ENCODE data around the gene TSPEAR.

Gene TSPEAR

DNA sequence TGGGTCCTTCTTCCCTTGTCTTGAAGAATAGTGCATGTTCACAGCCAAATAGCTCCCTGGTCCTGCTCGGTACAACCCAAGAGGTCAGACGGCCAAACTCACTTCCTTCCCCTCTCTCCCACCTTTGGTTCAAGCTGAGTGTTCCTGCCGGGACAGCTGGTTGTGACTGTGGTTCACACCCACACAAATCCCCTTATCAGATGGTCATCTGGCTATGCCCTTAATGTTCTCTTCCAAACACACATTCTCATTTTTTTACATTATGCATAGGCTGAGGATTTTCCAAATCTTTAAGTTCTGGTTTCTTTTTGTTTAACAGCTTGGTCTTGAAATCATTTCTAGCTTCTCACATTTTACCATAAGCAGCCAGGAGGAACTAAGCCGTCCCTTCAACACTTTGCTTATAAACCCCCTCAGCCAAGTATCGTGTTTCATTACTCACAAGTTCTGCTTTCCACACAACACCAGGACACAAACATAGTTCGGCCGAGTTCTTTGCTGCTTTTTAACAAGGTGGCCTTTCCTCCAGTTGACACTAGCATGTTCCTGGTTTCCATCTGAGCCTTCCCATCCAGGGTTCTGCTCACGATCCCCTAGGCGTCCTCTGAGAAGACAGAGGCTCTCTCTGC is 19.7 kb upstream of the TSPEAR start:
- no CpG with 5 or more reads among the region's 9 CpGs for WGBS (ENCODE audit: insufficient coverage, insufficient read length)
- Histone ChIP-seq H3K9me3 (ENCODE audit: control insufficient read depth, insufficient read depth, low read length) (no peaks in the 10 kb centered on the region), H3K4me1 (ENCODE audit: control insufficient read depth, insufficient read depth, low read length) (no peaks in the 10 kb centered on the region), H3K4me3 (ENCODE audit: low read length) (no peak overlapping the region), H3K27ac (ENCODE audit: low read length) (no peak overlapping the region), H3K27me3 (ENCODE audit: control insufficient read depth, insufficient read depth, low read length) (no peaks in the 10 kb centered on the region), H3K36me3 (ENCODE audit: control insufficient read depth, insufficient read depth, low read length) (no peaks in the 10 kb centered on the region)
- no peak for DNase-seq (ENCODE audit: low read depth, low spot score)

DNA sequence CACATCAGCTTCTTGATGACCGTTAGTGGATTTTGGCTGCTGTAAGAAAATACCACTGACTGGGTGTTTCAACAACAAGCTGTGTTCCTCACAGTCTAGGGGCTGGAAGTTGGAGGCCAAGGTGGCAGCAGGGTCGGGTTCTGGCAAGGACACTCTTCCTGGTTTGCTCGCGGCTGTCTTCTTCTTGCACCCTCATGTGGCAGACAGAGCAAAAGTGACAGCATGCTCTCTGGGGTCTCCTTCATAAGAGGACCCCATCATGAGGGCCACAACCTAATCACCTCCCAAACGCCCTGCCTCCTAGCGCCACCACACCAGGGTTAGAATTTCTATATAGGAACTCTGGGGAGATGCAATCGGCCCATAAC is 18.6 kb upstream of the TSPEAR start:
- H3K27ac ChIP-seq (ENCODE audit: low read length) = no peak overlapping the region
- no peaks in the 10 kb centered on the region for H3K9me3 ChIP-seq (ENCODE audit: control insufficient read depth, insufficient read depth, low read length)
- no peak overlapping the region for H3K4me3 ChIP-seq (ENCODE audit: low read length)
- no peaks in the 10 kb centered on the region for H3K4me1 ChIP-seq (ENCODE audit: control insufficient read depth, insufficient read depth, low read length)
- no peaks in the 10 kb centered on the region for H3K27me3 ChIP-seq (ENCODE audit: control insufficient read depth, insufficient read depth, low read length)
- no CpG with 5 or more reads among the region's 7 CpGs for WGBS (ENCODE audit: insufficient coverage, insufficient read length)
- no peak for DNase-seq (ENCODE audit: low read depth, low spot score)
- H3K36me3 ChIP-seq (ENCODE audit: control insufficient read depth, insufficient read depth, low read length) = no peaks in the 10 kb centered on the region

DNA sequence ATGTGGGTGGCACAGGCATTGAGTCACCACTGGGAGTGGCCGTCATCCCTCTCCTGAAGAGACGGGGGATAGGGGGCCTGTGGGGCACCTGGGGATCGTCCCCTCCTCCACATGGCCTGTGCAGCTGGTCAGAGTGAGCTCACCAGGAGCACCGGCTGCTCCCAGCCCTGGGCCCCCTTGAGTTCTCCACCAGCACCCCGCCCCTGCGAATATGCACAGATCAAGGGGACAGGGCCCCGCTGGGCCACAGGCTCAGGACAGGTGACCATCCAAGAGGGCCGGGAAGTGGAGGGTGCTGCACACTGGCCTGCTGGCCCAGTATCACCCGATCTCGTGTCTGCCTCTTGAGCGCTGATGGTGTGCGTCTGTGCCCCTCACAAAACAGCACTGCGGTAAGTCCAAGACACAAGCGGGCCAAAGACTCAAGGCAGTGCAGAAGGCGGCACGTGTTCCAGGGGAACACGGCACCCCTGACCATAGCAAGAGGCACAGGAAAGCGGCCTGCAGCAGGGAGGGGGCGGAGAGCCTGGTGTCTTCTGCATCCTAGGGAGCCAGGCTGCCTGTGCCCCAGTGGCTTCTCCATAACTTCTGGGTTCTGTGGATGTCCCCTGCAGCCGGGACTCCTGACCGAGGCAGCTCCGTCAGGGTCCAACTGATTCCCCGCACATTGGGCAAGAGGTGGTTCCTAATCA is 18.1 kb upstream of the TSPEAR start:
- DNase-seq (ENCODE audit: low read depth, low spot score) = no peak
- no peaks in the 10 kb centered on the region for H3K4me1 ChIP-seq (ENCODE audit: control insufficient read depth, insufficient read depth, low read length)
- H3K9me3 ChIP-seq (ENCODE audit: control insufficient read depth, insufficient read depth, low read length) = no peaks in the 10 kb centered on the region
- WGBS (ENCODE audit: insufficient coverage, insufficient read length) = no CpG with 5 or more reads among the region's 23 CpGs
- no peaks in the 10 kb centered on the region for H3K27me3 ChIP-seq (ENCODE audit: control insufficient read depth, insufficient read depth, low read length)
- no peak overlapping the region for H3K4me3 ChIP-seq (ENCODE audit: low read length)
- no peak overlapping the region for H3K27ac ChIP-seq (ENCODE audit: low read length)
- no peaks in the 10 kb centered on the region for H3K36me3 ChIP-seq (ENCODE audit: control insufficient read depth, insufficient read depth, low read length)

DNA sequence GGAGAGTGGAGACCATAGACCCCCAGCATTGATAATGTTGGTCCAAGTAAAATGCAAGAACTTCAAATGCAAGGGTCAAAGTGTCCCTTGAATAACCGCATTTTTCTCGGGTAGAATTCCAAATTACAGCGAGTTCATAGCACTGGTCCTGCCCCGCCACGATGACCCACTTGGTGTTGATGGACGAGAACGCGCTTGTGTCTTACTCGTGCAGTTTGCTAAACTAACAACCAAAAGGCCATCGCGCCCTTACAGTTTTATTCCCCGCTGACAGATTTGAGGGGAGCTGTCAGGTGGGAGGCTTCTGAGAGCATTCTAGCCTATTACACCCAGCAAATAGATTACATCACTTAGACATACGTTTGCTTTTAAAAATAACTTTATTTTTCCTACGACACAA is 17.3 kb upstream of the TSPEAR start:
- H3K36me3 ChIP-seq (ENCODE audit: control insufficient read depth, insufficient read depth, low read length) = no peaks in the 10 kb centered on the region
- no peak overlapping the region for H3K27ac ChIP-seq (ENCODE audit: low read length)
- H3K27me3 ChIP-seq (ENCODE audit: control insufficient read depth, insufficient read depth, low read length) = no peaks in the 10 kb centered on the region
- no peak overlapping the region for H3K4me3 ChIP-seq (ENCODE audit: low read length)
- H3K4me1 ChIP-seq (ENCODE audit: control insufficient read depth, insufficient read depth, low read length) = 0 out of 2 replicates have a peak, but pooled peaks cover 1% of the 10 kb centered on the region
- no CpG with 5 or more reads among the region's 14 CpGs for WGBS (ENCODE audit: insufficient coverage, insufficient read length)
- DNase-seq (ENCODE audit: low read depth, low spot score) = no peak
- H3K9me3 ChIP-seq (ENCODE audit: control insufficient read depth, insufficient read depth, low read length) = no peaks in the 10 kb centered on the region

DNA sequence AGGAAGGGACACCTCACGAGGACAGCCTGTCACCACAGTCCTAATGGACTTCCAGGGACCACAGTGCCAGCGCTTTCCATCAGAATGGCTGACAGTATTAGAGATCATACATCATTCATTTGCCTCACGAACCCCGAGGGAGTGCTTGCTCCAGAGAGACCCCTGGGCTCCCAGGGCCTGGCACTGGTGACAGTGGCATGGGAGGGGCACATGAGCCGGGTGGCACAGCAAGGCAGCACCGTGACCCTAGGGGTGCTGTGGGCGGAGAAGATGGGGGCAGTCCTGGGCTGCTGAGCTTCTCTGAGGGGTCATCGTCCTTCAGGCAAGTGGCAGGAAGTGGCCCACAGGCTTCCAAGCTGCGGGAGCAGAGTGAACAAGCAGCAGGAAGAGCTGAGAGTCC is 16.4 kb upstream of the TSPEAR start:
- no CpG with 5 or more reads among the region's 9 CpGs for WGBS (ENCODE audit: insufficient coverage, insufficient read length)
- DNase-seq (ENCODE audit: low read depth, low spot score) = no peak
- H3K27ac ChIP-seq (ENCODE audit: low read length) = no peak overlapping the region

DNA sequence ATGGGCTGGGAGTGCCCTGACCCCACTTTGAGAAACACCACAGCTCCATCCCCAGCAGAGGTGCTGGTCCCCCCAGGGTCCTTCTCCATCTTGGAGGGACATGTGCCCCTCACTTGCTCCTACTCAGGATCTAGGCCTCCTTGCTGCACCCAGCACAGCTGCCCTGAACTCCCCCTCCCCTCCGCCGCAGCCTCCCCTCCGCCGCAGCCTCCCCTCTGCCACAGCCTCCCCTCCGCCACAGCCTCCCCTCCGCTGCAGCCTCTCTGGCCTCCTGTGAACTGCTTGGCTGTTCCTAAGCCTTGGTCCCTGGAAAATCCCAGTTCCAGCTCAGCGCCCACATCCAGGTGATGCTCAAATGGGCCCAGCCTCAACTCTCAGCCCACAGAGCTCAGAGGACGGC is 15.9 kb upstream of the TSPEAR start:
- peaks cover 3% of the 10 kb centered on the region; the same call in 1 of the 2 replicates for H3K4me1 ChIP-seq (ENCODE audit: control insufficient read depth, insufficient read depth, low read length)
- H3K9me3 ChIP-seq (ENCODE audit: control insufficient read depth, insufficient read depth, low read length) = no peaks in the 10 kb centered on the region
- no peak overlapping the region for H3K27ac ChIP-seq (ENCODE audit: low read length)
- no peak for DNase-seq (ENCODE audit: low read depth, low spot score)
- 0 out of 2 replicates have a peak, but pooled peaks cover 1% of the 10 kb centered on the region for H3K27me3 ChIP-seq (ENCODE audit: control insufficient read depth, insufficient read depth, low read length)
- no peak overlapping the region for H3K4me3 ChIP-seq (ENCODE audit: low read length)
- no CpG with 5 or more reads among the region's 8 CpGs for WGBS (ENCODE audit: insufficient coverage, insufficient read length)
- H3K36me3 ChIP-seq (ENCODE audit: control insufficient read depth, insufficient read depth, low read length) = no peaks in the 10 kb centered on the region

More for the DNA sequence above, 16.4 kb upstream of the TSPEAR start:
- H3K9me3 ChIP-seq (ENCODE audit: control insufficient read depth, insufficient read depth, low read length) = no peaks in the 10 kb centered on the region
- no peak overlapping the region for H3K4me3 ChIP-seq (ENCODE audit: low read length)
- no peaks in the 10 kb centered on the region for H3K27me3 ChIP-seq (ENCODE audit: control insufficient read depth, insufficient read depth, low read length)
- H3K4me1 ChIP-seq (ENCODE audit: control insufficient read depth, insufficient read depth, low read length) = peaks cover 1% of the 10 kb centered on the region; the same call in 1 of the 2 replicates
- H3K36me3 ChIP-seq (ENCODE audit: control insufficient read depth, insufficient read depth, low read length) = no peaks in the 10 kb centered on the region

DNA sequence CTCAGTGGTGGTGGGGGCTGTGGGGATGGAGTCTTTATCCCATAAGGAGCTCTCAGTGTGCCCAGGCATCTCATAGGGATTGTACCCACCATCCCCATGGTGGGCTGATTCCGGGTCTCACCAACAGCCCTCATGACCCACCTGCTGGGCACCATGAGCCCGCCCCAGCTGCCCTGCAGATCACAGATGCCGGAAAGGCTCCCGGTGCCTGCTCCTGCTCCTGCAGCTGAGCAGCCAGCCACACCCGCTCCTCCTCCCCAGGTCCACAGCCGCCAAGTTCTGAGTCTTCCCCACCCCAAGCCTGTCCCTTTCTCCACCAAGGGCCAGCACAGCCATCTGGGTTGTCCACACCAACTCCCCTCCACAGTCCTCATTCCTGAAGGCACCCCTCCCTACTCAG is 15.5 kb upstream of the TSPEAR start:
- Histone ChIP-seq H3K27me3 (ENCODE audit: control insufficient read depth, insufficient read depth, low read length) (0 out of 2 replicates have a peak, but pooled peaks cover 1% of the 10 kb centered on the region), H3K36me3 (ENCODE audit: control insufficient read depth, insufficient read depth, low read length) (no peaks in the 10 kb centered on the region), H3K4me1 (ENCODE audit: control insufficient read depth, insufficient read depth, low read length) (peaks cover 3% of the 10 kb centered on the region; the same call in 1 of the 2 replicates), H3K27ac (ENCODE audit: low read length) (no peak overlapping the region), H3K9me3 (ENCODE audit: control insufficient read depth, insufficient read depth, low read length) (no peaks in the 10 kb centered on the region), H3K4me3 (ENCODE audit: low read length) (no peak overlapping the region)
- no peak for DNase-seq (ENCODE audit: low read depth, low spot score)
- no CpG with 5 or more reads among the region's 6 CpGs for whole genome bisulfite sequencing (ENCODE audit: insufficient coverage, insufficient read length)

DNA sequence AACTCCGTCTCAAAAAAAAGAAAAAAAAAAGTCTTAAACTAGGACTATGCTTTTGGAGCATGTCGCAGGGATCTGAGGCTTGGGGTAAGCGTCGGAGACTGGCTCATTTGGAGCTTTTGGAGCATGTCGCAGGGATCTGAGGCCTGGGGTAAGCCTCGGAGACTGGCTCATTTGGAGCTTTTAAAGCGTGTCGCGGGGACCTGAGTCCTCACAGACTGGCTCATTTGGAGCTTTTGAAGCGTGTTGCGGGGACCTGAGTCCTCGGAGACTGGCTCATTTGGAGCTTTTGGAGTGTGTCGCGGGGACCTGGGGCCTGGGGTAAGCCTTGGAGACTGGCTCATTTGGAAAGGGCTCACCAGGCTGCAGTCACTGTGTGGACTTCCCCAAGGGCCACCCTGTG is 13.6 kb upstream of the TSPEAR start:
- H3K36me3 ChIP-seq (ENCODE audit: control insufficient read depth, insufficient read depth, low read length) = no peaks in the 10 kb centered on the region
- H3K27me3 ChIP-seq (ENCODE audit: control insufficient read depth, insufficient read depth, low read length) = 0 out of 2 replicates have a peak, but pooled peaks cover 1% of the 10 kb centered on the region
- peaks cover 3% of the 10 kb centered on the region; the same call in 1 of the 2 replicates for H3K4me1 ChIP-seq (ENCODE audit: control insufficient read depth, insufficient read depth, low read length)
- no peak overlapping the region for H3K27ac ChIP-seq (ENCODE audit: low read length)
- H3K4me3 ChIP-seq (ENCODE audit: low read length) = no peak overlapping the region
- no peaks in the 10 kb centered on the region for H3K9me3 ChIP-seq (ENCODE audit: control insufficient read depth, insufficient read depth, low read length)
- no CpG with 5 or more reads among the region's 14 CpGs for WGBS (ENCODE audit: insufficient coverage, insufficient read length)
- no peak for DNase-seq (ENCODE audit: low read depth, low spot score)

DNA sequence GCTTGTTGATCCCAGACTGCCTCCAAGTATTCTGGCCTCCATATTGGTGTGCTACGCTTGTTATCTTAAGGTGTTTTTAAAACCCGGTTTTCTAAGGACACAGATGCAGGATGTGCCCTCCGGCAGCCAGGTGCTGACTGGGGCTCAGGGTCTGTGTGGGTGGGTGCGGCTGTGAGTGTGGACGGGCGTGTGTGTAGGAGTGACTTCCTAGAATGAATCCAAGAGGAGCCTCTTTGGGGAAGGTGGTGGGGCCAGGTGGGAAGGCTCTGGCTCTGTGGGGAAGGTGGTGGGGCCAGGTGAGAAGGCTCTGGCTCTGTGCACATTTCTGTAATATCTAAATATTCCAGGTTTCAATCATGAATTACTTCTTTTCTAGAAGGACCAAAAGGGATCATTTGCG is 12.8 kb upstream of the TSPEAR start:
- H3K4me1 ChIP-seq (ENCODE audit: control insufficient read depth, insufficient read depth, low read length) = peaks cover 3% of the 10 kb centered on the region; the same call in 1 of the 2 replicates
- H3K36me3 ChIP-seq (ENCODE audit: control insufficient read depth, insufficient read depth, low read length) = no peaks in the 10 kb centered on the region
- H3K27me3 ChIP-seq (ENCODE audit: control insufficient read depth, insufficient read depth, low read length) = 0 out of 2 replicates have a peak, but pooled peaks cover 1% of the 10 kb centered on the region
- H3K27ac ChIP-seq (ENCODE audit: low read length) = no peak overlapping the region
- no peaks in the 10 kb centered on the region for H3K9me3 ChIP-seq (ENCODE audit: control insufficient read depth, insufficient read depth, low read length)
- no peak for DNase-seq (ENCODE audit: low read depth, low spot score)
- no CpG with 5 or more reads among the region's 7 CpGs for WGBS (ENCODE audit: insufficient coverage, insufficient read length)
- no peak overlapping the region for H3K4me3 ChIP-seq (ENCODE audit: low read length)

DNA sequence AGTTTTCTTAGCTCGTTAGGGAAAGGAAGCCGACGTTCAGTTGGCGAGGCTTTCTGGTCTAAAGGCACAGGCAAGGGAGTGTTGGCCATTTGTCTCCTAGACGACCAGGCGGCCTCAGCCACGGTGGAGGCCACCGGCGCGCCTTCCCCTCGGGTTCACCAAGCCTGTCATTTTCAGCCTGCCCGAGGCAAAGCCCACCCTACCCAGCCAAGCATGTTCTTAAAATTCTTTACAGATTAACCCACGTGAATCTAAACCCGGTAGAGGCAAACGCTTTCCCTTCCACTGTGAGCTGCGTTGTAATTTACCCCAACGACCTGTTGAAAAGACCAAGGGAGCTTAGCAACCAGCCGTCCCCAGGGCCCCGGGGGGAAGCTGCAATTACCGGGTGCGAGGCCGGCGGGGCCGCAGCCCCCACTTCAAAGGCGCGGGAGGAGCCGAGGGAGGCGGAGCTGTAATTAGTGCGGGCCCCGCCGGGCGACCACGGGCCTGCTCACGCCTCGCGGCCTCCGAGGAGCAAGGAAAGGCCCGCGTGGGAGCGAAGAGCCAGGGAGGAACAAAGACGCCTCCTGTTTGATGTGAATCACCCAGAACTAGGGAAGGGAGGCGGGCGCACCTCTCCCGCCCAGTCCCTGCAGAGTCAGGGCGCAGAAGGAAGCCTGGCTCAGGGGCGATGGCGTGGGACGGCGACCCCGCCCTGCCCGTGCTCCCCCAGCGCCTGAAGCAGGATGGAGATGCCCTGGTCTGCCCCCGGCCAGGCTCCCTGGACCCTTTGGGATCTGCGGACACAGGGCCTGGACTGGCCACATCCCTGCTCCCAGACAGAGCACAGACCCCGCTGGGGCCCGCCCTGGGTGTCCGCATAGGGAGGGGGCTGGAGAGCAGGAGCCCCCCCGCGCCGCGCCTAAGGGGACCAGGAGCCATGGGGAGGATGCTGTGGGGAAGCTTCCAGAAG is 12.1 kb upstream of the TSPEAR start:
- no peak for DNase-seq (ENCODE audit: low read depth, low spot score)
- Histone ChIP-seq H3K9me3 (ENCODE audit: control insufficient read depth, insufficient read depth, low read length) (no peaks in the 10 kb centered on the region), H3K27me3 (ENCODE audit: control insufficient read depth, insufficient read depth, low read length) (0 out of 2 replicates have a peak, but pooled peaks cover 1% of the 10 kb centered on the region), H3K36me3 (ENCODE audit: control insufficient read depth, insufficient read depth, low read length) (no peaks in the 10 kb centered on the region), H3K4me3 (ENCODE audit: low read length) (no peak overlapping the region), H3K27ac (ENCODE audit: low read length) (no peak overlapping the region), H3K4me1 (ENCODE audit: control insufficient read depth, insufficient read depth, low read length) (peaks cover 3% of the 10 kb centered on the region; the same call in 1 of the 2 replicates)
- WGBS (ENCODE audit: insufficient coverage, insufficient read length) = no CpG with 5 or more reads among the region's 61 CpGs
